Large intestine (tissue), 3 donors: ENCODE data around the gene LMNTD1. TPM values are rescaled to one million over a fixed set of nuclear protein-coding genes. Genes with fewer than 3 reads are reported as not detected.

Source experiments
- DNase-seq, 2 donors: peaks; one replicate each; pipeline versions ENCODE4 v3.0.0 to v3.0.0-alpha.2; 2013
- H3K27ac ChIP-seq: one replicate; pipeline ENCODE4 v1.5.1; 2013; ENCODE audit warnings: low read length
- H3K27me3 ChIP-seq: 2 replicates; pipeline ENCODE4 v1.6.1; 2013; ENCODE audit warnings: low read length; ENCODE audit not compliant: control insufficient read depth, insufficient read depth
- H3K36me3 ChIP-seq: 2 replicates; pipeline ENCODE4 v1.6.1; 2013; ENCODE audit warnings: low read length; ENCODE audit not compliant: control insufficient read depth, insufficient read depth
- H3K4me1 ChIP-seq: one replicate; pipeline ENCODE4 v1.6.1; 2013; ENCODE audit warnings: low read length; ENCODE audit not compliant: control insufficient read depth, insufficient read depth
- H3K4me3 ChIP-seq: one replicate; pipeline ENCODE4 v1.5.1; 2013; ENCODE audit warnings: low read length
- H3K9me3 ChIP-seq: one replicate; pipeline ENCODE4 v1.6.1; 2013; ENCODE audit warnings: mild to moderate bottlenecking, low read depth, low read length, moderate library complexity; ENCODE audit not compliant: control insufficient read depth
- WGBS: methylation state at CpG from one replicate; pipeline ENCODE4 v1.1.5; 2013; ENCODE audit warnings: low lambda C conversion rate; ENCODE audit not compliant: insufficient coverage; 5-methylcytosine and 5-hydroxymethylcytosine counted together
- polyA plus RNA-seq: library from polyadenylated mRNA; unstranded; fragments of 120-200 nt; gene quantifications from one replicate; pipeline ENCODE4 v1.2.1, GENCODE V29; 2013

LMNTD1 gene
- polyA plus RNA-seq, 1 donor = 0.22 TPM

DNA sequence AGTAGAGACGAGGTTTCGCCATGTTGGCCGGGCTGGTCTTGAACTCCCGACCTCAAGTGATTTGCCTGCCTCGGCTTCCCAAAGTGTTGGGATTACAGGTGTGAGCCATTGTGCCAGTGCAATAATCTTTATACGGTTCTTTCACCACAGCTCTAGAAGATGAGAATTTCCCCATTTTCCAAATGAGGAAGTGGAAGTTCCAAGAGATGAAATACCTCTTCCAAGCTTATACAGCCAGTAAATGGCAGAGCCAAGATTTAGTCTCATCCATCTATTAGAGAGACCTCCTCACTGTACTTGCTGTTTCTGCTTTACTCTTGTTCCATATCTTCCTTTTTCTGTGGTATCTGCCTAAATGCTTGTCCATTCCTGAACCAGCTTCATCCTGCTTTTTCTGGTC, 3.1 kb upstream of the LMNTD1 start:
- H3K27ac ChIP-seq = no peak overlapping the region
- no peaks in the 10 kb centered on the region for H3K36me3 ChIP-seq
- no peak for DNase-seq
- H3K4me3 ChIP-seq = no peak overlapping the region
- H3K9me3 ChIP-seq = no peaks in the 10 kb centered on the region
- no CpG with 5 or more reads among the region's 6 CpGs for WGBS
- H3K4me1 ChIP-seq = no peaks in the 10 kb centered on the region
- no peaks in the 10 kb centered on the region for H3K27me3 ChIP-seq

DNA sequence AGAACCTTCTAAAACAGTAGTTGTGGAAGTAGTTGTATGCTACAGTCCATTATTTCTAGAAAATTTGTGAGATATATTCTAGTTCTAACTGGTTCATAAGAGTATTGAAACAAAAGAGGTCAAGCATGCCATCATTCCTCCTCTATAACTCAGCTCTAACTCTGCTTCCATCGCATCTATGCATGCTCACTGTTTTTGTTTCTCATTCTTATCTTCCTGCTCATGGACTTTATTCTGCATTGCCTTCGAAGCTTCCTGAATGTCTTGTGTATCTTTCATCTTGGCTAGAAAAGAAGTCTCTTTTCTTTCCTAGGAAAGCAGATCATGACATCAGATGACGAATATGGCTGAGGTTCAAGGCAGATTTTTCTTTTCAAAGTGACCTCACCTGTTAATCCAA, 402 bp downstream of the LMNTD1 start:
- H3K36me3 ChIP-seq = no peaks in the 10 kb centered on the region
- H3K9me3 ChIP-seq = no peaks in the 10 kb centered on the region
- WGBS = 70% methylated on average over 1 of the region's 3 CpGs
- H3K27ac ChIP-seq = no peak overlapping the region
- H3K4me3 ChIP-seq = no peak overlapping the region
- H3K27me3 ChIP-seq = no peaks in the 10 kb centered on the region
- no peaks in the 10 kb centered on the region for H3K4me1 ChIP-seq
- DNase-seq = peak in 1 of 2 donors; percentile 9

DNA sequence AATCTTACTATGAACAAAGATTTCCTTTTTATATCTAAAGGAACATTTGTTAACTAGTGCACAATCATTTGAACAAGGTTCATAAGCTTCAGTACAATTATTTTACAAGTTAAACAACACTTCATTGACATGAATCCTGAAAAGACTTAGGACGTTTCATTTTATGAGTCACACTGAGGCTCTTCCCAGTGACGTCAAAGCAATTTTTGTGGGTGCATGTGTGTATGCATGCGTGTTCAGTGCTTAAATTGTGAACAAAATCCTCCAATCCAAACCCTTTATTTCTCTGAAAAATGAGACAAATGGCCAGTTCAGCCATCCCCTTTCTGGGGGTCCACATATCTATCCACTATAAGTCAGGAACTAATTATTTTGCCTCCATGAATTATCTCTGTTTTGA, 2.9 kb downstream of the LMNTD1 start:
- 60% methylated on average over 1 of the region's 3 CpGs for WGBS
- H3K4me1 ChIP-seq = no peaks in the 10 kb centered on the region
- H3K9me3 ChIP-seq = no peaks in the 10 kb centered on the region
- H3K27me3 ChIP-seq = no peaks in the 10 kb centered on the region
- no peak overlapping the region for H3K27ac ChIP-seq
- DNase-seq = no peak
- no peak overlapping the region for H3K4me3 ChIP-seq
- H3K36me3 ChIP-seq = no peaks in the 10 kb centered on the region

DNA sequence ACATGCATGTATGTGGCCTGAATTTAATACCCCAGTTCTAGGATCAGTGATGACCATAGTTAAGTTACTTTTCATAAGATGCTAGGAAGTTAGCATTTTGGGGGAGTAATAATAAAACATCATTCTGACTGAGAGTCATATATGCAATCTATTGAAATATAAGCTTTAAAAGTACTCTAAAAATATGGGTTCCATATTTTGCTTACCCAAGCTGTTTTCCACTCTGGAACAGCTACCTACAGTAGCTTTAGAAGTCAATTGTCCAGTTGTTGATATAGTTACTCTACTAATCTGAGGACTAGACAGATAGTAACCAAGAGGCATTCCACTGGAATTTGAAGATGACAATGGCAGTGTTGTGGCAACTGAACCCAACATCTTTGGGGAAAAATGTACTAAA, 4.0 kb downstream of the LMNTD1 start:
- DNase-seq = no peak
- Histone ChIP-seq H3K36me3 (no peaks in the 10 kb centered on the region), H3K27ac (no peak overlapping the region), H3K27me3 (no peaks in the 10 kb centered on the region), H3K9me3 (no peaks in the 10 kb centered on the region), H3K4me3 (no peak overlapping the region), H3K4me1 (no peaks in the 10 kb centered on the region)

DNA sequence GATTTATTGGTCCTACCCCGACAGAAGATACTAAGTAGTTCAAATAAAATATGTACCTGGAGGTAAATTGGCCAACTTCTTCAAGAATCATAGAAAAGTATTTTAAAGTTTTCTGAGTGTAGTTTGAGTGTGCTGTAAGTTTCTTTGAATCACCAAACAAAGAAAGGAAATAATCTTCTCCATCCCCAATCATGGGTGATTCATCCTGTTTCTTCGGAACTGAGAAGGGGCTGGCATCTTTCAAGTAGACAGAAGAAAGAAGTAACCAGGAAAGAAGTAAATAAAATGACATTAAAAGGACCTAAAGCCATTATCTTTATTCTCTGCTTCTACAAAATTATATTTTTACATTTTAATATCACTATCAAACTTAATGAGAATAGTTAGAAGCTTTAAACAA, 6.8 kb downstream of the LMNTD1 start:
- Histone ChIP-seq H3K27ac (no peak overlapping the region), H3K9me3 (no peaks in the 10 kb centered on the region), H3K4me3 (no peak overlapping the region), H3K4me1 (no peaks in the 10 kb centered on the region), H3K36me3 (no peaks in the 10 kb centered on the region), H3K27me3 (no peaks in the 10 kb centered on the region)
- 40% methylated on average over 1 of the region's 2 CpGs for WGBS
- DNase-seq = no peak

DNA sequence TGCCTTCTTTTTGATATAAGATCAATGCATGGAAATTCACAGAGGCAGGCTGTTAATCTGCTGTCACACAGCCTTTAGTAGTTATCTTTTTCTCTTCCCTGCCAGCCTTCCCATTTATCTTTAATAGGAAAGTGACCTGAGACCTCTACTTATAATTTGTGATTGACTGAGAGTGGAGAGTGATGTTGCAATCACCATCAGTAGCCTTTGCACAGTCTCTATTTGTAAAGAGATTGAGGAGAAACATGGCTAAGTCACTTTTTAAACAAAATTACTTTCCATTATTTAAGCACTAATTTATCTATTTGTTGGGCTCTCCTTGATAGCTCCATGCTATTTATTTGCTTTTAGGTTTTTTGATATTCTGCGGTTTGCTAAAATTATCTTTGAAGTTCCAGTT, 19.9 kb downstream of the LMNTD1 start:
- H3K4me1 ChIP-seq = no peaks in the 10 kb centered on the region
- no peaks in the 10 kb centered on the region for H3K36me3 ChIP-seq
- H3K27ac ChIP-seq = no peak overlapping the region
- H3K9me3 ChIP-seq = no peaks in the 10 kb centered on the region
- peak in 1 of 2 donors; percentile 8 for DNase-seq
- no peaks in the 10 kb centered on the region for H3K27me3 ChIP-seq
- H3K4me3 ChIP-seq = no peak overlapping the region
- WGBS = 50% methylated on average over 1 of the region's 1 CpG

DNA sequence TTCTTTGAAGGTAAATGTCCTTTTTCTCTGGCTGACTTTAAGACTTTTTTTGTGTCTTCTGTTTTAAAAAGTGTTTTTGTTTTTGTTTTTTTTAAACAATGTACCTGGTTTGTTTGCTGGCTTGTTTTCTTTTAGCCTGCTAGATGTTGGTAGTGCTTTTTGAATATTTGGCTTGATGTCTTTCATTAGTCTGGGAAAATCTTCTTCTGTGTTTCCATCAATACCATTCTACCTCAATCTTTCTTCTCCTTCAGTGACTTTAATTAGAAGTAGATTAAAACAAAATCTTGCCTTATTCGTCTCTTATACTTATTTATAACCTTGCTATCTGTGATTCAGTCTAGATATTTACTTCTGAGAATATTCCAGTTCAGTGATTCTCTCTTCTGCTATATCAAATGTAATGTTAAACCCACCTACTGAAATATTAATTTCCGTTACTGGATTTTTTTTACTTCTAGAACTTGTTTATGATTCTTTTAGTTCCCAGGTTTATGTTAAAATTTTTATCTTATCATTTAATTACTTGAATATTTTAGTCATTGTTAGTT, 21.5 kb downstream of the LMNTD1 start:
- Histone ChIP-seq H3K36me3 (no peaks in the 10 kb centered on the region), H3K4me3 (no peak overlapping the region), H3K9me3 (no peaks in the 10 kb centered on the region), H3K4me1 (no peaks in the 10 kb centered on the region), H3K27me3 (no peaks in the 10 kb centered on the region), H3K27ac (no peak overlapping the region)
- 43% methylated on average over 2 of the region's 2 CpGs for WGBS
- no peak for DNase-seq

DNA sequence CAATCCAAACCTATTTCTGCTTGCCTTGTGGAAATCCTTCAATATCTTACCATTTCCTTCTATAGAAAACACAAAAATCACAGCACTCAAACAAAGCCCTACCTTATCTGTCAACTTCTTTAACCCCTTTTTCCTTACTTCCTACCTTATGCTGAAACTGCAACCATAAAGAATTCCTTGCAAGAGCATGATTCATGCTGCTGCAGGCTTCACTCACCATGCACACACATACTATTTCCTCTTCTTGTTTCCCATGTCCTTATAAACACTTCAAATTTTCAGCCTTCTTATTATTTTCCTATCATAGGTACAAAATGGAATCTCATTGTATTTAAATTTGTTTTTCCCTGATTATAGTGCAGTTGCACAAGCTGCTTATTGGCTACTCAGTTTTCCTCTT, 23.3 kb downstream of the LMNTD1 start:
- Histone ChIP-seq H3K27me3 (no peaks in the 10 kb centered on the region), H3K4me3 (no peak overlapping the region), H3K27ac (no peak overlapping the region), H3K36me3 (no peaks in the 10 kb centered on the region), H3K9me3 (no peaks in the 10 kb centered on the region), H3K4me1 (no peaks in the 10 kb centered on the region)
- DNase-seq = no peak

DNA sequence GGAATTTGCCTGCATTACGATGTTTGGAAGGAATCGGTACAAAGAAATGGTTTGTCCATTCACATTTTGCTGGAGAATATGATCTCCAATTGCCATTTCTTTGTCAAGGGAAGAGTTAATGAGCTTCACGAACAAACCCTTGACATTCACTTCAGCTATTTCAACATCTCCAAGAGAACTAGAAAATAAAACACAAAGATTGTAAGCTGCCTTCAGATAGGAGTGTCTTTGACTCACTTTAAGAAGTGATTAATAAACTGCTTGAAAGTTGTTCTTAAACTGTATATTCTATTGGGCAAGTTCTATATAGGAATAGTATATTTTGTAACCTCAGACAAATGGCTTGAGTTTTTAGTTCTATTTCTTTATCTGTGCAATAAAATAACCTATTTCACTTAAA, 26.3 kb downstream of the LMNTD1 start:
- Histone ChIP-seq H3K27ac (no peak overlapping the region), H3K9me3 (no peaks in the 10 kb centered on the region), H3K27me3 (no peaks in the 10 kb centered on the region), H3K4me3 (no peak overlapping the region), H3K36me3 (no peaks in the 10 kb centered on the region), H3K4me1 (no peaks in the 10 kb centered on the region)
- no CpG with 5 or more reads among the region's 3 CpGs for WGBS
- no peak for DNase-seq

DNA sequence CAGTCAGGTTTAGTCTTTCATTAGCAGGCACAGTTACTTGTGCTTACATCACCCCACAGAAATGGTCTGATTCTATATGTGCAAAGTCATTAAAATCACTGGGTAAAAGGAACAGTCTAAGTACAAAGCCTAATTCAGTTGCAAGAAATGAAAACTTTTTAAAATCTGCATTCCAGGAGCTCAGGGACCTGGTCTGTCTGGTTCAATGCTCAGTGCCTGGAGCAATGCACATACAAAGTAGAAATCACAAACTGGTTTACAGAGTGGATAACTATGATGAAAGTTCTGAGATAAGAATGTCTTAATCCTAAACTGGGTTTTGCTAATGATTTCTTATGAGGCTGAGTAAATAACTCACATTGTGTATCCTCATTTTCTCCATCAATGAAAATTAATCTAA, 28.7 kb downstream of the LMNTD1 start:
- Histone ChIP-seq H3K4me3 (no peak overlapping the region), H3K27me3 (no peaks in the 10 kb centered on the region), H3K9me3 (no peaks in the 10 kb centered on the region), H3K4me1 (no peaks in the 10 kb centered on the region), H3K27ac (no peak overlapping the region), H3K36me3 (no peaks in the 10 kb centered on the region)
- no peak for DNase-seq

DNA sequence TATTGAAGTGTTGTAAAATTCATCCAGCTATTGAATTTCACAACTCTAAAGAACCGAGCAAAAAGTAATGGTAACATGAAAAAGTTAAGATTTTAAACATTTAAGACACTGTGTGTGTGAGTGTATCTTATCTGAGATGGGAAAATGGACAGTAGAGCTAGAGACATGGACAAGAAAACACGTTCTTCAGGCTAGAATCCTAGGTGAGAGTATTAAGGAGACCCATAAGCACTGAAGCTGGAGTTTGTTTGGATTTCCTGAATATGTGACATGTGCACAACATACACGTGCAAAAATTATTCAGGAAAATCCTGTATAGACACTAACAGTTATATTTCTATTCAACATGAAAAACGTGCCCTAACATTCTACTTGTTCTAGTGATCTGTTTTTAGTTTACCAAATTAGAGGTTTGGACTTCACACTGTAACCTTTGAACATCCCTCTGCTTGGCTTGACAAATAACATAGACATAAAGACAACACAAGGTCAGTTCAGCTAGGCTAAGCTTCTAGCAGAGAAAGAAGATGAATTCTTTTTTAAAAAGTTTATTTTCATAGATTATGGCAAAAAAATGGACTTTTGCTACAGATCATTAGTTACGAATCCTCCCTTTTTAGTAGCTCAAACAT, 31.3 kb downstream of the LMNTD1 start:
- no peak overlapping the region for H3K4me3 ChIP-seq
- no peaks in the 10 kb centered on the region for H3K27me3 ChIP-seq
- no peaks in the 10 kb centered on the region for H3K36me3 ChIP-seq
- no peak overlapping the region for H3K27ac ChIP-seq
- no peaks in the 10 kb centered on the region for H3K4me1 ChIP-seq
- no peak for DNase-seq
- H3K9me3 ChIP-seq = no peaks in the 10 kb centered on the region
- 56% methylated on average over 3 of the region's 5 CpGs for WGBS
